ENCODE data around the gene MBD3L4. TPM values are rescaled to one million over a fixed set of nuclear protein-coding genes. Genes with fewer than 3 reads are reported as not detected.
"Not testable (repeated sequence)": the region's sequence is repeated elsewhere in the genome, so short reads cannot be mapped to it uniquely, and the experiment has no call there.

The MBD3L4 gene
- total RNA-seq, 4 donors from 2014 or later, result not detected

DNA sequence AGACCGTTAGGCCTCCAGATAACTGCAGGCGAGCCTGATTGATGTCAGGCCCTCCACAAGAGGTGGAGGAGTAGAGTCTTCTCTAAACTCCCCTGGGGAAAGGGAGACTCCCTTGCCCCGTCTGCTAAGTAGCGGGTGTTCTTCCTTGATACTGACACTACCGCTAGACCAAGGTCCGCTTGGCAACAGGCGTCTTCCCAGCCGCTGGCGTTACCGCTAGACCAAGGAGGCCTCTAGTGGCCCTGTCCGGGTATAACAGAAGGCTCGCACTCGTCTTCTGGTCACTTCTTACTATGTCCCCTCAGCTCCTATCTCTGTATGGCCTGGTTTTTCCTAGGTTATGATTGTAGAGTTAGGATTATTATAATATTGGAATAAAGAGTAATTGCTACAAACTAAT is 27.1 kb upstream of the MBD3L4 start:
- Histone ChIP-seq H3K36me3 (peaks cover 0 to 16% (median 0%) of the 10 kb centered on the region in 3 donors), H3K4me1 (peaks cover 6 to 15% (median 7%) of the 10 kb centered on the region in 3 donors)
- H3K27ac ChIP-seq; intact Hi-C loops (cut with DNase I); DNase-seq; H3K9me3 ChIP-seq; H3K27me3 ChIP-seq; H3K4me3 ChIP-seq: not testable (repeated sequence)
- TF ChIP-seq, protein P1, sequence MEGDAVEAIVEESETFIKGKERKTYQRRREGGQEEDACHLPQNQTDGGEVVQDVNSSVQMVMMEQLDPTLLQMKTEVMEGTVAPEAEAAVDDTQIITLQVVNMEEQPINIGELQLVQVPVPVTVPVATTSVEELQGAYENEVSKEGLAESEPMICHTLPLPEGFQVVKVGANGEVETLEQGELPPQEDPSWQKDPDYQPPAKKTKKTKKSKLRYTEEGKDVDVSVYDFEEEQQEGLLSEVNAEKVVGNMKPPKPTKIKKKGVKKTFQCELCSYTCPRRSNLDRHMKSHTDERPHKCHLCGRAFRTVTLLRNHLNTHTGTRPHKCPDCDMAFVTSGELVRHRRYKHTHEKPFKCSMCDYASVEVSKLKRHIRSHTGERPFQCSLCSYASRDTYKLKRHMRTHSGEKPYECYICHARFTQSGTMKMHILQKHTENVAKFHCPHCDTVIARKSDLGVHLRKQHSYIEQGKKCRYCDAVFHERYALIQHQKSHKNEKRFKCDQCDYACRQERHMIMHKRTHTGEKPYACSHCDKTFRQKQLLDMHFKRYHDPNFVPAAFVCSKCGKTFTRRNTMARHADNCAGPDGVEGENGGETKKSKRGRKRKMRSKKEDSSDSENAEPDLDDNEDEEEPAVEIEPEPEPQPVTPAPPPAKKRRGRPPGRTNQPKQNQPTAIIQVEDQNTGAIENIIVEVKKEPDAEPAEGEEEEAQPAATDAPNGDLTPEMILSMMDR (IDR thresholded peaks at IDR 0.05), result peak in 1 of 6 experiments; percentile 20
- WGBS, 2 donors, result 55 to 61% methylated on average over 10 to 13 of the region's 13 CpGs

DNA sequence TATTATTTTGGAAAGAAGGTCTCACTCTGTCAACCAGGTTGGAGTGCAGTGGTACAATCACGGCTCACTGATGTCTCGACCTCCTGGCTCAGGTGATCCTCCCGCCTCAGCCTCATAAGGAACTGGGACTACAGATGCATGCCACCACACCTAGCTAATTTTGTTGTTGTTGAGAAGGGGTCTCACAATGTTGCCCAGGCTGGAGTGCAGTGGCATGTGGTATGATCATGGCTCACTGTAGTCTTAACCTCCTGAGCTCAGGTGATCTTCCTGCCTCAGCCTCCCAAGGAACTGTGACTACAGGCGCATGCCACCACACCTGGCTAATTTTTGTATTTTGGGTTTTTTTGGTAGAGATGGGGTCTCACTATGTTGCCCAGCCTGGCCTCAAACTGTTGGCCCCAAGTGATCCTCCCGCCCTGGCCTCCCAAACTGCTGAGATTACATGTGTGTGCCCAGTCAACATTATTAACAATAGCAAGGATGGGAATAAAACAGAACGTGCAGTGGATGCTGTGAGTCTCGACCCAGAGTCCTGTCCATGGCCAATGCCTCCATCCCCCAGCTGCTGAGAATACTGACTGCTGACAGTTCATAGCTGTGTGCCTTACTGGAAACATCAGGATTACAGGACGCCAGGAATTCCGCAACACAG is 23.9 kb upstream of the MBD3L4 start:
- H3K27ac ChIP-seq, result no peak overlapping the region
- 83 to 92% methylated on average over 8 to 9 of the region's 9 CpGs for WGBS, 2 donors
- DNase-seq, result no peak
- no peak overlapping the region for H3K4me3 ChIP-seq
- no peak for TF ChIP-seq POLR2A (IDR thresholded peaks at IDR 0.05)
- TF ChIP-seq, protein P1 (IDR thresholded peaks at IDR 0.05), result no peak
- intact Hi-C loops (cut with DNase I), result no loop called here
- no peaks in the 10 kb centered on the region for H3K9me3 ChIP-seq
- H3K4me1 ChIP-seq, result no peaks in the 10 kb centered on the region
- H3K36me3 ChIP-seq, result no peaks in the 10 kb centered on the region
- no peaks in the 10 kb centered on the region for H3K27me3 ChIP-seq

DNA sequence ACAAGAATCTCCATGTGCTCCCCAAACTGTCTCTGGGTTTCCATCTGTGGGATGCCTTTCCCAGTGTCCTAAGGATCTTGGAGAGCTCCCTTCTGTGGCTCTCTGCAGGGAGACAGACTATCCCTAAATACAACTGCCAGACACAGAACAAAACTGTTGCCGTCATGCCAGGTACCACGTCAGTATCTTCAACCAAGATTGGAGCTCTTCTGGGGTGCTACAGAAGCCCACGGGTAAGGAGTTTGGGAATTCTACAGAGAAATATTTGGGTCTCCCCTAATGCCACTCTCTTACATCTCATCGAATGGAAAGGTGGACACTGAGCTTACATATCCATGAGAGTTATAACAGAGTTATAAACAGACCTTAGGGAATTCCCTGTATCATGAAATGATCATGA is 23.4 kb upstream of the MBD3L4 start:
- no peak overlapping the region for H3K4me3 ChIP-seq
- intact Hi-C loops (cut with DNase I), result no loop called here
- TF ChIP-seq, protein P1 (IDR thresholded peaks at IDR 0.05), result no peak
- TF ChIP-seq POLR2A (IDR thresholded peaks at IDR 0.05), result no peak
- H3K36me3 ChIP-seq, result no peaks in the 10 kb centered on the region
- no peaks in the 10 kb centered on the region for H3K4me1 ChIP-seq
- no peak overlapping the region for H3K27ac ChIP-seq
- no peaks in the 10 kb centered on the region for H3K9me3 ChIP-seq
- 78 to 80% methylated on average over 4 of the region's 4 CpGs for WGBS, 2 donors
- H3K27me3 ChIP-seq, result no peaks in the 10 kb centered on the region
- DNase-seq, result no peak

DNA sequence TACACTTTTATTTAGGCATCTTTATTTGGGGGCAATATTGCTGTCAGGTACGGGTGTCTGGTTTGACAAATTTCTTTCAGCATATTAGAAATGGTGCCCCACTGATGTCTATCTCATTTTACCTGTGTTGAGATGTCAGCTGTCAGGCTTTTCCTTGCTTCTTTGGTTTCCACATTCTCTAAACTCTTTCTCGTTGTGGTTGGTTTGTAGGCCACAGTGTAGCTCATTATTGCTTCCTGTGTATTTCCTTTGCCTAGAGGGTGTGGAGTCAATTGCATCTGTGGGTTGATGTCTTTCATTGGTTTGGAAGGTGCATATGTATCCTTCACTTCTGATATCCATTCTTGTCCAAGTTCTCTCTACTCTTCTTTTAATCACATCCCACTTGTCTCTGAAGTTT is 20.0 kb upstream of the MBD3L4 start:
- H3K36me3 ChIP-seq; H3K27me3 ChIP-seq; H3K9me3 ChIP-seq; DNase-seq; H3K27ac ChIP-seq; intact Hi-C loops (cut with DNase I); H3K4me1 ChIP-seq; H3K4me3 ChIP-seq: not testable (repeated sequence)
- WGBS, 2 donors, result 33 to 54% methylated on average over 1 to 2 of the region's 2 CpGs

DNA sequence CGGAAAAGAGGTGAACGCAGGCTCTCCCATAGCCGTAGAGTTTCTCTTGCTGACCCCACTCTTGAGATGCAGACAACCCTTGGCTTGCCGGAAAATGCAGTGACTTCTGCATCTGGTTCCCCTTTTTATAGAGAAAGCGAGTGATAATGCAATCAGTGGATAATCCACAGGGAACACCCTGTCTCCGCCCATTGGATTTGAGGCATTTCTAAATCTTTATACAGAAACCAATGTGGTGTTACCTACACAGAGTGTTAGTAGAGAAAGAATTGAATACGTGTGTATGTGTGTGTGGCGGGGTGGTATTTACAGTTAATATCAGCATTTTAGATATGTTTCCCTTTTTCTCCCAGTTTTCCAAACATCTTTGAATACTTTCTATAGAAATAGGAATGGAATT is 18.6 kb upstream of the MBD3L4 start, which contains the start of gene MBD3L3:
Gene MBD3L3 (minus strand): TSS at position 101 of the 400 bp plus-strand sequence. CDS start 71 bp downstream, at position 30.
- H3K27me3 ChIP-seq; H3K9me3 ChIP-seq; intact Hi-C loops (cut with DNase I); H3K4me1 ChIP-seq; H3K27ac ChIP-seq; DNase-seq; H3K4me3 ChIP-seq; H3K36me3 ChIP-seq: not testable (repeated sequence)
- WGBS, 2 donors, result no CpG with 5 or more reads among the region's 8 CpGs

DNA sequence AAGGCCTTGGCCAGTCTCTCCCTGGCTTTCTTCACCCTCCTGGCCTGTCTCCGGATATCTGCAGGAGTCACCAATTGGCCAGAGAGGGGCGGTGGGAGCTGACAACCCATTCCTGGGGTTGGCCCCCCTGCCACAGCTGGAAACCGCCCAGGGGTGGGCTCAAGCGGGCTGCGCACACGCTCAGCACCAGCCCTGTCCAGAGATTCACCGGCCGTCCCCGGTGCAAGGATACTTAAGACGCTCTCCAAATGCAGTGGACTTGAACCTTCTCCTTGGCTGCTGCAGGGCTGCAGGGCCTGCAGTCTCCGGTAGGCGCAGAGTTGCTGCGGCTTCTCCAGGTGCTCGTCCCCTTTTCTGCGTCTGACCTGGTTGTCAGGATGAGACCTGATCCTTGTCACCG is 16.4 kb upstream of the MBD3L4 start:
- H3K4me3 ChIP-seq; H3K36me3 ChIP-seq; intact Hi-C loops (cut with DNase I); H3K27me3 ChIP-seq; DNase-seq; H3K4me1 ChIP-seq; H3K27ac ChIP-seq; H3K9me3 ChIP-seq: not testable (repeated sequence)
- WGBS, 2 donors, result 93% methylated on average over 6 of the region's 16 CpGs; no CpG with 5 or more reads in 1 of the 2 donors

DNA sequence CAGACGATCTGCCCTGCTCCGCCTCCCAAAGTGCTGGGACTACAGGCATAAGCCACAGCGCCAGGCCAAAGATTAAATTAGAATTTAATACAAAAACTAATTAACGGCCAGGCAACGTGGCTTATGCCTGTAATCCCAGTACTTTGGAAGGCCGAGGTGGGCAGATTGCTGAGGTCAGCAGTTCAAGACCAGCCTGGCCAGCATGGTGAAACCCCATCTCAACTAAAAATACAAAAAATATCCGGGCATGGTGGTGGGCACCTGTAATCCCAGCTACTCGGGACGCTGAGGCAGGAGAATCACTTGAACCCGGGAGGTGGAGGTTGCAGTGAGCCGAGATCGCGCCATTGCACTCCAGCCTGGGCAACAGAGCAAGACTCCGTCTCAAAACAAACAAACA is 15.7 kb upstream of the MBD3L4 start:
- DNase-seq; H3K4me3 ChIP-seq; H3K27ac ChIP-seq; H3K4me1 ChIP-seq; H3K36me3 ChIP-seq; H3K27me3 ChIP-seq; intact Hi-C loops (cut with DNase I); H3K9me3 ChIP-seq: not testable (repeated sequence)
- 86 to 93% methylated on average over 9 to 11 of the region's 14 CpGs for WGBS, 2 donors

DNA sequence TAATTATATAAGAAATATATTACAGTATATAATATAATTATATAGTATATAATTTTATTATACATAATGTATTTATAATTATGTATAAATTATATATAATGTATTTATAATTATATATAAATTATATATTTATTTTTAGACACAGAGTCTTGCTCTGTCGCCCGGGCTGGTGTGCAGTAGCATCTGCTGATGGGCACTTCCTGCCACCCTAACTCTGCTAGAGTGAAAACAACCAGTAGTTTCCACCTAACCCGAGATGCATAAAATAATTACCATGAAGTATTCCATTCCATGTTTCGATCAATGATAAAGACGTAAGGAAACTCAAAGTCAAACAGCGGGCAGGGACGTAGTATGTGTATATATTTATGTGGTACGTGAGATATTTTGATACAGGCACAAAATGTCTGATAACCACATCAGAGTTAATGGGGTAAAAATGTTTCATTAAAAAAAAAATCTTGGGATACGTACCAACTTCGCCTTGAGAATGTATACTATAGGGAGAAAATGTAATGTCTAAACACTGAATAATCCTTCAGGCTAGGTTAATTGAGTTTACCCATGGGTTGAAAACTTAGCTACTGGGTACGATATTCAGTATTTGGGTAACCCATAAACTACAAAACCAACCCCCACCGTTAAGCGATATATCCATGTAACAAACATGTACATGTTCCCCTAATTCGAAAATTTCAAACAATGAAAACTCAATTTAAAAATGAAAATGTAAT is 14.8 kb upstream of the MBD3L4 start:
- H3K27ac ChIP-seq; intact Hi-C loops (cut with DNase I); H3K4me3 ChIP-seq; H3K4me1 ChIP-seq; DNase-seq; H3K9me3 ChIP-seq; H3K27me3 ChIP-seq; H3K36me3 ChIP-seq: not testable (repeated sequence)
- 93 to 99% methylated on average over 7 to 12 of the region's 14 CpGs for WGBS, 2 donors

DNA sequence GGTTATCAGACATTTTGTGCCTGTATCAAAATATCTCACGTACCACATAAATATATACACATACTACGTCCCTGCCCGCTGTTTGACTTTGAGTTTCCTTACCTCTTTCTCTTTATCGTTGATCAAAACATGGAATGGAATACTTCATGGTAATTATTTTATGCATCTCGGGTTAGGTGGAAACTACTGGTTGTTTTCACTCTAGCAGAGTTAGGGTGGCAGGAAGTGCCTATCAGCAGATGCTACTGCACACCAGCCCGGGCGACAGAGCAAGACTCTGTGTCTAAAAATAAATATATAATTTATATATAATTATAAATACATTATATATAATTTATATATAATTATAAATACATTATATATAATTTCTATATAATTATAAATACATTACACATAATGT is 12.9 kb upstream of the MBD3L4 start:
- H3K36me3 ChIP-seq; DNase-seq; H3K4me1 ChIP-seq; intact Hi-C loops (cut with DNase I); H3K27ac ChIP-seq; H3K4me3 ChIP-seq; H3K27me3 ChIP-seq; H3K9me3 ChIP-seq: not testable (repeated sequence)
- 91 to 94% methylated on average over 7 of the region's 7 CpGs for WGBS, 2 donors

DNA sequence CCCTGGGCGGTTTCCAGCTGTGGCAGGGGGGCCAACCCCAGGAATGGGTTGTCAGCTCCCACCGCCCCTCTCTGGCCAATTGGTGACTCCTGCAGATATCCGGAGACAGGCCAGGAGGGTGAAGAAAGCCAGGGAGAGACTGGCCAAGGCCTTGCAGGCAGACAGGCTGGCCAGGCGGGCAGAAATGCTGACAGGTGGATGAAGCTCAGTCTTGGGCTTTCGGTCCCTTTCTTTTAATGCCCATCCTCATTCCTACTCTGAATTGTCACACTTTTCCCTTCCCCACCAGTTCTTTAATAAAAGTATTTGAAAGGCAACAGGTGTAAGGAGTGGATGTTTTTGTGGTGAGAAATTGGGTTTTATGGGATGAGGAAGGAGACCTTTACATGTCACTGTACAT is 11.4 kb upstream of the MBD3L4 start:
- H3K27me3 ChIP-seq; H3K36me3 ChIP-seq; intact Hi-C loops (cut with DNase I); H3K4me3 ChIP-seq; H3K27ac ChIP-seq; H3K4me1 ChIP-seq; H3K9me3 ChIP-seq; DNase-seq: not testable (repeated sequence)
- WGBS, 2 donors, result 100% methylated on average over 2 of the region's 5 CpGs; no CpG with 5 or more reads in 1 of the 2 donors
